Vagina (tissue), 2 donors: ENCODE results near the gene ATP1B3. TPM values are rescaled to one million over a fixed set of nuclear protein-coding genes. Genes with fewer than 3 reads are reported as not detected.

Experiments
- DNase-seq, 2 donors: peaks; one replicate each; pipeline ENCODE4 v3.0.0-alpha.2; 2017; ENCODE audit errors: extremely low spot score in 2 of 2
- H3K27ac ChIP-seq: fragments of 200-600 bp; sonication (generic); one replicate; pipeline ENCODE4 v1.5.1; 2019
- H3K27me3 ChIP-seq: fragments of 200-600 bp; sonication (generic); one replicate; pipeline ENCODE4 v1.5.1; 2019
- H3K36me3 ChIP-seq, 2 donors: fragments of 200-600 bp; sonication (generic); one replicate each; pipeline ENCODE4 v1.5.1; 2017 to 2019
- H3K4me1 ChIP-seq: fragments of 200-600 bp; sonication (generic); one replicate; pipeline ENCODE4 v1.5.1; 2019
- H3K4me3 ChIP-seq, 2 donors: fragments of 200-600 bp; sonication (generic); 1 replicate in 1 of 2; 2 replicates in 1 of 2; pipeline ENCODE4 v1.5.1; 2016 to 2019
- H3K9me3 ChIP-seq: fragments of 200-600 bp; sonication (generic); one replicate; pipeline ENCODE4 v1.5.1; 2019
- POLR2A ChIP-seq, 2 donors: fragments of 450-650 bp; IDR thresholded peaks; one replicate each; pipeline ENCODE4 v1.6.1; 2017; ENCODE audit warnings: antibody characterized with exemption in 2 of 2, mild to moderate bottlenecking in 2 of 2, moderate library complexity in 2 of 2
- POLR2AphosphoS5 ChIP-seq, 2 donors: sonication (generic); formaldehyde crosslinking; IDR thresholded peaks; one replicate each; pipeline ENCODE4 v1.9.0; 2017; ENCODE audit warnings: antibody characterized with exemption in 2 of 2, mild to moderate bottlenecking in 2 of 2, low read depth in 1 of 2; ENCODE audit not compliant: insufficient read depth in 1 of 2
- intact Hi-C: fragments of 100-400 bp; cut with DNase I; formaldehyde crosslinking; loops from one replicate; pipeline ENCODE4 v1.15.1; 2023
- total RNA-seq: library from RNA; depleted of rRNA; stranded (reverse); fragments of >200 nt; gene quantifications from one replicate; pipeline ENCODE4 v1.2.3, GENCODE V29; 2016
- TF ChIP-seq, protein P1 (sequence below), 3 experiments: fragments of 450-650 bp in 2 of 3; fragments of 200-600 bp in 1 of 3; sonication (generic) in 1 of 3; IDR thresholded peaks; one replicate each; pipeline ENCODE4 v1.5.1; 2017 to 2019; ENCODE audit warnings: antibody characterized with exemption in 3 of 3, mild to moderate bottlenecking in 2 of 3, moderate library complexity in 2 of 3

Gene ATP1B3
- total RNA-seq, 1 donor from 2014 or later: 88.1 TPM

DNA sequence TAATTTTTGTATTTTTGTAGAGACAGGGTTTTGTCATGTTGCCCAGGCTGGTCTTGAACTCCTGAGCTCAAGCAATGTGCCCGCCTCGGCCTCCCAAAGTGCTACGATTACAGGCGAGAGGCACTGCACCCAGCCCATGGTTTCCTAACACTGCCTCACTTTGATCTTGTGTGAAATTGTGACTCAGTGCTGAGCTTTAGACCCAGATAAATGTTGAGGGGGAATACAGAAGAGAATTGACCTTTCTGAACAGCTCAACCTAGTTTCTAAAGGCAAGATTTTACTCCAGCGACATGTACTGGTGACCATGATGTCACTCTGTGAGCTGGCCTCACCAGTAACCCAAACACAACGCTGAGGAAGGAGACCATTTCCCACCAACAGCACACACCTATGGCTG, 73.5 kb downstream of the ATP1B3 start:
- intact Hi-C loops: no loop called here
- peaks cover 6% of the 10 kb centered on the region for H3K4me1 ChIP-seq
- H3K27ac ChIP-seq: no peak overlapping the region
- DNase-seq: no peak
- no peaks in the 10 kb centered on the region for H3K27me3 ChIP-seq
- no peak for TF ChIP-seq POLR2A (IDR thresholded peaks at IDR 0.05)
- TF ChIP-seq, protein P1, sequence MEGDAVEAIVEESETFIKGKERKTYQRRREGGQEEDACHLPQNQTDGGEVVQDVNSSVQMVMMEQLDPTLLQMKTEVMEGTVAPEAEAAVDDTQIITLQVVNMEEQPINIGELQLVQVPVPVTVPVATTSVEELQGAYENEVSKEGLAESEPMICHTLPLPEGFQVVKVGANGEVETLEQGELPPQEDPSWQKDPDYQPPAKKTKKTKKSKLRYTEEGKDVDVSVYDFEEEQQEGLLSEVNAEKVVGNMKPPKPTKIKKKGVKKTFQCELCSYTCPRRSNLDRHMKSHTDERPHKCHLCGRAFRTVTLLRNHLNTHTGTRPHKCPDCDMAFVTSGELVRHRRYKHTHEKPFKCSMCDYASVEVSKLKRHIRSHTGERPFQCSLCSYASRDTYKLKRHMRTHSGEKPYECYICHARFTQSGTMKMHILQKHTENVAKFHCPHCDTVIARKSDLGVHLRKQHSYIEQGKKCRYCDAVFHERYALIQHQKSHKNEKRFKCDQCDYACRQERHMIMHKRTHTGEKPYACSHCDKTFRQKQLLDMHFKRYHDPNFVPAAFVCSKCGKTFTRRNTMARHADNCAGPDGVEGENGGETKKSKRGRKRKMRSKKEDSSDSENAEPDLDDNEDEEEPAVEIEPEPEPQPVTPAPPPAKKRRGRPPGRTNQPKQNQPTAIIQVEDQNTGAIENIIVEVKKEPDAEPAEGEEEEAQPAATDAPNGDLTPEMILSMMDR (IDR thresholded peaks at IDR 0.05): no peak
- H3K9me3 ChIP-seq: no peaks in the 10 kb centered on the region
- no peaks in the 10 kb centered on the region for H3K36me3 ChIP-seq
- H3K4me3 ChIP-seq: no peak overlapping the region

GRCh38 chr3:141950572-141951493, 74.4 kb downstream of the ATP1B3 start:
- intact Hi-C loops: no loop called here
- H3K27ac ChIP-seq: no peak overlapping the region
- H3K27me3 ChIP-seq: no peaks in the 10 kb centered on the region
- H3K9me3 ChIP-seq: no peaks in the 10 kb centered on the region
- TF ChIP-seq POLR2A (IDR thresholded peaks at IDR 0.05) (no peak), POLR2AphosphoS5 (IDR thresholded peaks at IDR 0.05; ENCODE audit: insufficient read depth in 1 of 2, low read depth in 1 of 2) (no peak)
- TF ChIP-seq, protein P1 (IDR thresholded peaks at IDR 0.05): no peak
- H3K36me3 ChIP-seq: no peaks in the 10 kb centered on the region
- peaks cover 14% of the 10 kb centered on the region for H3K4me1 ChIP-seq
- no peak for DNase-seq
- no peak overlapping the region for H3K4me3 ChIP-seq

DNA sequence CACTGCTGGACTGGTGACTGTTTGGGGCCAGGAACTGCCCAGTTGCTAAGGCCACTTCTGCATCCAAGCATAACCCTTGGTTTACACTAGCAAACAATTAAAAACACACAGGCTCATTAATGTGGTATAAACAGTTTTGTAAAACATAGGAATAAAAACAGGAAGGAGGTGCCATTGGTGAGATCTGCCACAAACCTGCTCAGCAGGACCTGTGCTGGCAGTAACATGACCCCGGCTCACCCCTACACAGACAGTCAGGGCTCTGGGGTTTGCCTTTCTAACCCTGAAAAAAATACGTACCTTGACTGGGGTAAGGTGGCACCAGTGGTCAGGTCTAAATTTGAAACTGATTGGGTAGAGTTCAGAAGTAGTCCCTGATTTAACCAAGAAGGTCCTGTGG, 76.2 kb downstream of the ATP1B3 start:
- Histone ChIP-seq H3K4me1 (peaks cover 15% of the 10 kb centered on the region), H3K27ac (no peak overlapping the region)
- intact Hi-C loops: no loop called here

DNA sequence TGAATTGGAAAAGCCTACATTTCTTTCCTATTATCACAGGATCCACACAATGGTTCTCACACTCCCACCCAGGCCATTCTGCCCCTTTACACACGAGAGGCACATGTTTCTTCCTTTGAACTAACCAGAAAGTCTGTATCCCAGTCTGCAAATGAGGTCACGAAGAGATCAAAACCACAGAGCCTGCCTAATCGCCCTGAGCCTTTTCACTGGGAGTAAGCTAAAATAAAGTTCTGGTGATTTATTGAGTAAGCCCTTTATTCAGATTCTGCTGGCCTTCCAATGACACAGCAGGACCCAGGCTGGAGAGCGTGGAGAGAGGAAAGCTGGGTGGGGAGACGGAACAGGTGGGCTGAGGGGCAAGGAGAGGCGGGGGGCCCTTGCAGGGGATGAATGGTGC, 78.7 kb downstream of the ATP1B3 start:
- Histone ChIP-seq H3K9me3 (no peaks in the 10 kb centered on the region), H3K4me3 (no peak overlapping the region), H3K27me3 (no peaks in the 10 kb centered on the region), H3K36me3 (no peaks in the 10 kb centered on the region), H3K27ac (no peak overlapping the region), H3K4me1 (peaks cover 28% of the 10 kb centered on the region)
- DNase-seq: no peak
- TF ChIP-seq, protein P1 (IDR thresholded peaks at IDR 0.05): no peak
- TF ChIP-seq POLR2A (IDR thresholded peaks at IDR 0.05): no peak
- TF ChIP-seq POLR2AphosphoS5 (IDR thresholded peaks at IDR 0.05; ENCODE audit: insufficient read depth in 1 of 2, low read depth in 1 of 2): no peak
- intact Hi-C loops: no loop called here

More for the DNA sequence above, 76.2 kb downstream of the ATP1B3 start:
- H3K36me3 ChIP-seq: no peaks in the 10 kb centered on the region
- no peaks in the 10 kb centered on the region for H3K27me3 ChIP-seq
- DNase-seq: no peak
- no peak overlapping the region for H3K4me3 ChIP-seq
- no peaks in the 10 kb centered on the region for H3K9me3 ChIP-seq
- TF ChIP-seq, protein P1 (IDR thresholded peaks at IDR 0.05): no peak
- TF ChIP-seq POLR2A (IDR thresholded peaks at IDR 0.05) (no peak), POLR2AphosphoS5 (IDR thresholded peaks at IDR 0.05; ENCODE audit: insufficient read depth in 1 of 2, low read depth in 1 of 2) (no peak)
